GM12878 (cell line): ENCODE data around the gene GPC6. TPM values are rescaled to one million over a fixed set of nuclear protein-coding genes. Genes with fewer than 3 reads are reported as not detected.

ENCODE experiments used
- ATAC-seq: fragments of 200-7000 bp; cut with Tn5 transposase; 3 replicates; pipeline ENCODE4 v1.9.1; 2020; ENCODE audit warnings: mild to moderate bottlenecking, moderate library complexity
- BruUV-seq: library from RNA; stranded (reverse); fragments of 400-500 nt; replicated peaks from 2 replicates; lab custom pipeline; 2021; lab: Mats Ljungman, UMichigan
- CTCF ChIA-PET: fragments of 300-600 bp; sonication (Branson Sonifier 250); formaldehyde crosslinking; extraction: SDS; loops from one replicate; lab custom pipeline; 2021; ENCODE audit warnings: inconsistent platforms; lab: Yijun Ruan, JAX
- POLR2A ChIA-PET: fragments of 350-600 bp; formaldehyde crosslinking; extraction: SDS; loops from one replicate; lab custom pipeline; 2021; ENCODE audit warnings: inconsistent platforms; lab: Charles Lee
- RAD21 ChIA-PET: fragments of 300-600 bp; sonication (Branson Sonifier 250); formaldehyde crosslinking; loops from one replicate; lab custom pipeline; 2023; ENCODE audit warnings: antibody characterized with exemption; ENCODE audit not compliant: unreplicated experiment; lab: Charles Lee
- SMC1A ChIA-PET: fragments of 300-600 bp; sonication (Branson Sonifier 250); formaldehyde crosslinking; loops from one replicate; lab custom pipeline; 2023; ENCODE audit not compliant: unreplicated experiment, uncharacterized antibody; lab: Charles Lee
- DNase-seq: peaks from one replicate; pipeline ENCODE4 v3.0.0-alpha.2; 2011; ENCODE audit warnings: low read depth, low spot score
- FAIRE-seq: peaks from 3 replicates; lab custom pipeline; 2011; peaks lifted over from hg19 to GRCh38; lab: Jason Lieb, UNC
- H2AFZ ChIP-seq: 2 replicates; pipeline ENCODE4 v1.6.0; 2011; ENCODE audit warnings: low read depth, low read length, control low read depth; ENCODE audit not compliant: control insufficient read depth
- H3K27ac ChIP-seq: 2 replicates; pipeline ENCODE4 v1.5.1; 2011; ENCODE audit warnings: control low read depth; ENCODE audit not compliant: control insufficient read depth, insufficient read depth
- H3K27me3 ChIP-seq, 2 experiments: replicated peaks in 1 of 2; 2 replicates each; pipeline versions ENCODE4 v1.6.0 to v1.6.1; 2011; ENCODE audit warnings: low read length in 1 of 2; ENCODE audit not compliant: control insufficient read depth in 2 of 2, insufficient read depth in 2 of 2
- H3K36me3 ChIP-seq, 2 experiments: 2 replicates each; pipeline ENCODE4 v1.5.1; 2011; ENCODE audit warnings: low read length in 1 of 2; ENCODE audit not compliant: control insufficient read depth in 2 of 2, insufficient read depth in 2 of 2
- H3K4me1 ChIP-seq: 2 replicates; pipeline ENCODE4 v1.6.1; 2011; ENCODE audit warnings: mild to moderate bottlenecking, low read length, moderate library complexity, mixed read lengths; ENCODE audit not compliant: control insufficient read depth, insufficient read depth
- H3K4me2 ChIP-seq: 2 replicates; pipeline ENCODE4 v1.6.0; 2011; ENCODE audit warnings: control low read depth; ENCODE audit not compliant: control insufficient read depth, insufficient read depth
- H3K4me3 ChIP-seq: fragments of 200-600 bp; sonication (generic); 2 replicates; pipeline ENCODE4 v1.5.1; 2016
- H3K79me2 ChIP-seq: 2 replicates; pipeline ENCODE4 v1.6.0; 2011; ENCODE audit warnings: low read length; ENCODE audit not compliant: control insufficient read depth, insufficient read depth
- H3K9ac ChIP-seq: 2 replicates; pipeline ENCODE4 v1.8.0; 2011; ENCODE audit warnings: low read length, control low read depth, mixed read lengths; ENCODE audit not compliant: control insufficient read depth, insufficient read depth
- H3K9me3 ChIP-seq: replicated peaks from 3 replicates; pipeline ENCODE4 v1.5.1; 2011; ENCODE audit warnings: mild to moderate bottlenecking, low read length; ENCODE audit not compliant: control insufficient read depth, insufficient read depth
- H4K20me1 ChIP-seq: 2 replicates; pipeline ENCODE4 v1.6.0; 2011; ENCODE audit not compliant: control insufficient read depth, insufficient read depth
- HDAC6 ChIP-seq: fragments of 200-600 bp; sonication (generic); IDR thresholded peaks from one replicate; pipeline ENCODE4 v1.8.0; 2017; ENCODE audit warnings: antibody characterized with exemption; ENCODE audit not compliant: unreplicated experiment
- JUND ChIP-seq: IDR thresholded peaks from 2 replicates; pipeline ENCODE4 v1.6.1; 2012; ENCODE audit warnings: low read depth, mild to moderate bottlenecking, low read length, improper control_type of control experiment, moderate library complexity
- KLF5 ChIP-seq: fragments of 450-650 bp; IDR thresholded peaks from 2 replicates; pipeline ENCODE4 v1.6.1; 2014; ENCODE audit warnings: mild to moderate bottlenecking; ENCODE audit not compliant: partially characterized antibody
- NFYB ChIP-seq: IDR thresholded peaks from 2 replicates; pipeline ENCODE4 v1.6.1; 2011; ENCODE audit warnings: low read depth, mild to moderate bottlenecking, low read length, improper control_type of control experiment, moderate library complexity; ENCODE audit not compliant: insufficient read depth
- PAX8 ChIP-seq: fragments of 450-650 bp; IDR thresholded peaks from 2 replicates; pipeline ENCODE4 v1.6.1; 2017; ENCODE audit warnings: mild to moderate bottlenecking, moderate library complexity
- RAD21 ChIP-seq: IDR thresholded peaks from 2 replicates; pipeline ENCODE4 v1.6.1; 2011; ENCODE audit warnings: mild to moderate bottlenecking, low read depth, low read length, moderate library complexity; ENCODE audit not compliant: insufficient read depth
- RBBP5 ChIP-seq: fragments of 200-600 bp; sonication (generic); conservative IDR thresholded peaks from 2 replicates; pipeline ENCODE4 v1.6.1; 2016
- WGBS: methylation state at CpG from one replicate; pipeline ENCODE4 v1.1.6; 2016; ENCODE audit warnings: low lambda C conversion rate; ENCODE audit not compliant: insufficient replicate concordance, insufficient coverage; ENCODE audit errors: missing lambda C conversion rate; 5-methylcytosine and 5-hydroxymethylcytosine counted together
- in situ Hi-C: fragments of 300-500 bp; cut with MboI; formaldehyde crosslinking; loops from 9 replicates; pipeline ENCODE4 v1.14.3; 2018; ENCODE audit warnings: mixed read lengths
- intact Hi-C: fragments of 100-400 bp; cut with micrococcal nuclease; formaldehyde crosslinking; loops from one replicate; pipeline ENCODE4 v1.14.2; 2022; ENCODE audit not compliant: unreplicated experiment
- polyA plus RNA-seq, 11 experiments: library from polyadenylated mRNA; depleted of rRNA in 4 of 11; unstranded in 6 of 11; stranded (reverse) in 5 of 11; fragments of >200 nt; fragmentation: Nextera tagmentation in 4 of 11; fragmentation: Illumina TruSeq in 1 of 11; extraction: Ambion mirVana in 4 of 11; extraction: Trizol in 1 of 11; gene quantifications; 1 replicate in 1 of 11; 2 replicates in 10 of 11; pipeline versions ENCODE4 v1.2.1 to v1.2.3, GENCODE V29; 2011 to 2016; ENCODE audit warnings: inconsistent platforms in 2 of 11, missing spikeins in 2 of 11, low read depth in 1 of 11
- total RNA-seq, 4 experiments: library from RNA; depleted of rRNA in 3 of 4; stranded (reverse); fragments of >200 nt in 3 of 4; fragmentation: Illumina TruSeq in 1 of 4; extraction: Trizol in 1 of 4; gene quantifications; 2 replicates each; pipeline versions ENCODE4 v1.2.1 to v1.2.3, GENCODE V29; 2013 to 2021
- TF ChIP-seq, protein P1 (sequence below): fragments of 450-650 bp; formaldehyde crosslinking; IDR thresholded peaks from 2 replicates; pipeline ENCODE4 v1.5.0; 2022; ENCODE audit warnings: mild to moderate bottlenecking, missing genetic modification characterization
- TF ChIP-seq, protein P2 (sequence below): fragments of 150-350 bp; IDR thresholded peaks from 2 replicates; pipeline ENCODE4 v1.6.1; 2016; ENCODE audit warnings: low read depth, low read length
- TF ChIP-seq, protein P3 (sequence below): fragments of 450-650 bp; IDR thresholded peaks from 2 replicates; pipeline ENCODE4 v1.6.1; 2014; ENCODE audit warnings: mild to moderate bottlenecking

The GPC6 gene
- total and polyA plus RNA-seq, 10 of the 15 experiments (the other 5 are each of a cell fraction or from before 2014, with no cell fraction given) = 0.03 to 0.04 (median 0.03) TPM; not detected in 7

DNA sequence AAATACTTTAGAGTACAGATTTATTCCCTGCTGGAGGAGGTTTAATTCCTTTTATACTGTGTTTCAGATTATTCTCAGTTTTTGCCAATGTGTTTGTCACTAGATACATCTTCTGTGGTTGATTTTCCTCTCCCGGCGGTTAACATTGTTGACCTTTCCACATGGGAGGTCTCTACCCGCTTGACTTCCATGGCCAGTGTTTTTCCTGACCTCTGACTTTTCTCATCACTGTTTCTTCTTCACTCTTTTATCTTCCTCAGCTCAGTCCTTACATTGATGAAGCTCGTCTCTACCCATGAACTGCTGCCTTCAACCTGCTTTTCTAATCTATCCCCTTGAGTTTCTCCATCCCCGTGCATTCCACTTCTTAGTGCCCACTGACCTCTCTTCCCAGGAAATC is 517.4 kb downstream of the GPC6 start:
- H3K4me3 ChIP-seq = no peak overlapping the region
- no TSS peak for BruUV-seq
- ChIA-PET RAD21 (no interaction called here), POLR2A (no interaction called here)
- 71% methylated on average over 5 of the region's 5 CpGs for WGBS
- TF ChIP-seq, protein P1, sequence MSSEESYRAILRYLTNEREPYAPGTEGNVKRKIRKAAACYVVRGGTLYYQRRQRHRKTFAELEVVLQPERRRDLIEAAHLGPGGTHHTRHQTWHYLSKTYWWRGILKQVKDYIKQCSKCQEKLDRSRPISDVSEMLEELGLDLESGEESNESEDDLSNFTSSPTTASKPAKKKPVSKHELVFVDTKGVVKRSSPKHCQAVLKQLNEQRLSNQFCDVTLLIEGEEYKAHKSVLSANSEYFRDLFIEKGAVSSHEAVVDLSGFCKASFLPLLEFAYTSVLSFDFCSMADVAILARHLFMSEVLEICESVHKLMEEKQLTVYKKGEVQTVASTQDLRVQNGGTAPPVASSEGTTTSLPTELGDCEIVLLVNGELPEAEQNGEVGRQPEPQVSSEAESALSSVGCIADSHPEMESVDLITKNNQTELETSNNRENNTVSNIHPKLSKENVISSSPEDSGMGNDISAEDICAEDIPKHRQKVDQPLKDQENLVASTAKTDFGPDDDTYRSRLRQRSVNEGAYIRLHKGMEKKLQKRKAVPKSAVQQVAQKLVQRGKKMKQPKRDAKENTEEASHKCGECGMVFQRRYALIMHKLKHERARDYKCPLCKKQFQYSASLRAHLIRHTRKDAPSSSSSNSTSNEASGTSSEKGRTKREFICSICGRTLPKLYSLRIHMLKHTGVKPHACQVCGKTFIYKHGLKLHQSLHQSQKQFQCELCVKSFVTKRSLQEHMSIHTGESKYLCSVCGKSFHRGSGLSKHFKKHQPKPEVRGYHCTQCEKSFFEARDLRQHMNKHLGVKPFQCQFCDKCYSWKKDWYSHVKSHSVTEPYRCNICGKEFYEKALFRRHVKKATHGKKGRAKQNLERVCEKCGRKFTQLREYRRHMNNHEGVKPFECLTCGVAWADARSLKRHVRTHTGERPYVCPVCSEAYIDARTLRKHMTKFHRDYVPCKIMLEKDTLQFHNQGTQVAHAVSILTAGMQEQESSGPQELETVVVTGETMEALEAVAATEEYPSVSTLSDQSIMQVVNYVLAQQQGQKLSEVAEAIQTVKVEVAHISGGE = no peak
- no peak for TF ChIP-seq NFYB
- TF ChIP-seq, all 136 proteins: peak for 0
- CTCF ChIA-PET = no interaction called here
- SMC1A ChIA-PET = no interaction called here
- no peak overlapping the region for H3K4me2 ChIP-seq
- no peaks in the 10 kb centered on the region for H3K36me3 ChIP-seq
- H3K4me1 ChIP-seq = no peaks in the 10 kb centered on the region
- FAIRE-seq = no peak
- H3K27me3 ChIP-seq = no peaks in the 10 kb centered on the region
- in situ Hi-C loops (no loop called here), intact Hi-C loops (no loop called here)
- no peaks in the 10 kb centered on the region for H3K9me3 ChIP-seq
- H3K79me2 ChIP-seq = no peaks in the 10 kb centered on the region
- H3K27ac ChIP-seq = no peak overlapping the region
- no peak for DNase-seq
- no peak overlapping the region for H3K9ac ChIP-seq
- no peaks in the 10 kb centered on the region for H4K20me1 ChIP-seq
- no peak overlapping the region for H2AFZ ChIP-seq
- ATAC-seq = no peak

DNA sequence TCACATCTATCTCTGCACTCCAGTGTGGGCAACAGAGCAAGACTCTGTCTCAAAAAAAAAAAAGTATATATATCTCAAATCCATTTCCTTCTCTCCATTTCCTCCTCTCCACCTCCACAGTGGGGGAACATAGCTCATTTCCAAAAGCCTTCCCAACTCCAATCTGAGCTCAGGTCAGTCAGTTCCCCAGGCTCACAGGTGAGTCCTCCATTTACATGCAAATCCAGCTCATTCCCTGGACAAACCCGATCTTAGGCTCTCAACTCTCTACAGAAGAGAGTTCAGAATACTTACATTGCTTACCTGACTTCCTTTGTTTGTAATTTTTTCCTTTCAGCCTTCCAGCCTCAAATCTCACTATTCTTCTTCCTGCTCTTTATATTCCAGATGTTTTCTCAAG is 518.3 kb downstream of the GPC6 start:
- CTCF ChIA-PET = no interaction called here
- 0% methylated on average over 1 of the region's 1 CpG for WGBS
- TF ChIP-seq, protein P2, sequence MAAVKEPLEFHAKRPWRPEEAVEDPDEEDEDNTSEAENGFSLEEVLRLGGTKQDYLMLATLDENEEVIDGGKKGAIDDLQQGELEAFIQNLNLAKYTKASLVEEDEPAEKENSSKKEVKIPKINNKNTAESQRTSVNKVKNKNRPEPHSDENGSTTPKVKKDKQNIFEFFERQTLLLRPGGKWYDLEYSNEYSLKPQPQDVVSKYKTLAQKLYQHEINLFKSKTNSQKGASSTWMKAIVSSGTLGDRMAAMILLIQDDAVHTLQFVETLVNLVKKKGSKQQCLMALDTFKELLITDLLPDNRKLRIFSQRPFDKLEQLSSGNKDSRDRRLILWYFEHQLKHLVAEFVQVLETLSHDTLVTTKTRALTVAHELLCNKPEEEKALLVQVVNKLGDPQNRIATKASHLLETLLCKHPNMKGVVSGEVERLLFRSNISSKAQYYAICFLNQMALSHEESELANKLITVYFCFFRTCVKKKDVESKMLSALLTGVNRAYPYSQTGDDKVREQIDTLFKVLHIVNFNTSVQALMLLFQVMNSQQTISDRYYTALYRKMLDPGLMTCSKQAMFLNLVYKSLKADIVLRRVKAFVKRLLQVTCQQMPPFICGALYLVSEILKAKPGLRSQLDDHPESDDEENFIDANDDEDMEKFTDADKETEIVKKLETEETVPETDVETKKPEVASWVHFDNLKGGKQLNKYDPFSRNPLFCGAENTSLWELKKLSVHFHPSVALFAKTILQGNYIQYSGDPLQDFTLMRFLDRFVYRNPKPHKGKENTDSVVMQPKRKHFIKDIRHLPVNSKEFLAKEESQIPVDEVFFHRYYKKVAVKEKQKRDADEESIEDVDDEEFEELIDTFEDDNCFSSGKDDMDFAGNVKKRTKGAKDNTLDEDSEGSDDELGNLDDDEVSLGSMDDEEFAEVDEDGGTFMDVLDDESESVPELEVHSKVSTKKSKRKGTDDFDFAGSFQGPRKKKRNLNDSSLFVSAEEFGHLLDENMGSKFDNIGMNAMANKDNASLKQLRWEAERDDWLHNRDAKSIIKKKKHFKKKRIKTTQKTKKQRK = no peak
- no peak for TF ChIP-seq KLF5
- no peak for TF ChIP-seq RAD21
- no peak for TF ChIP-seq HDAC6
- no peak for TF ChIP-seq RBBP5
- no peak for TF ChIP-seq PAX8
- no peak for TF ChIP-seq JUND
- TF ChIP-seq, protein P3, sequence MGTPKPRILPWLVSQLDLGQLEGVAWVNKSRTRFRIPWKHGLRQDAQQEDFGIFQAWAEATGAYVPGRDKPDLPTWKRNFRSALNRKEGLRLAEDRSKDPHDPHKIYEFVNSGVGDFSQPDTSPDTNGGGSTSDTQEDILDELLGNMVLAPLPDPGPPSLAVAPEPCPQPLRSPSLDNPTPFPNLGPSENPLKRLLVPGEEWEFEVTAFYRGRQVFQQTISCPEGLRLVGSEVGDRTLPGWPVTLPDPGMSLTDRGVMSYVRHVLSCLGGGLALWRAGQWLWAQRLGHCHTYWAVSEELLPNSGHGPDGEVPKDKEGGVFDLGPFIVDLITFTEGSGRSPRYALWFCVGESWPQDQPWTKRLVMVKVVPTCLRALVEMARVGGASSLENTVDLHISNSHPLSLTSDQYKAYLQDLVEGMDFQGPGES = no peak
- POLR2A ChIA-PET = no interaction called here
- RAD21 ChIA-PET = no interaction called here
- no peaks in the 10 kb centered on the region for H3K79me2 ChIP-seq
- H3K4me3 ChIP-seq = no peak overlapping the region
- BruUV-seq = no TSS peak
- FAIRE-seq = no peak
- no peaks in the 10 kb centered on the region for H3K4me1 ChIP-seq
- DNase-seq = no peak
- no peaks in the 10 kb centered on the region for H4K20me1 ChIP-seq
- H3K36me3 ChIP-seq = no peaks in the 10 kb centered on the region
- H3K4me2 ChIP-seq = no peak overlapping the region
- in situ Hi-C loops (no loop called here), intact Hi-C loops (no loop called here)
- no peak overlapping the region for H3K27ac ChIP-seq
- SMC1A ChIA-PET = interaction anchor here (0.6 kb wide), 1 partner anchor 22 kb away, joined by 3 read pairs; no protein-coding TSS in a partner anchor
- H2AFZ ChIP-seq = no peak overlapping the region
- no peaks in the 10 kb centered on the region for H3K9me3 ChIP-seq
- no peaks in the 10 kb centered on the region for H3K27me3 ChIP-seq
- H3K9ac ChIP-seq = no peak overlapping the region
- ATAC-seq = no peak
